ENCODE measurements around the gene LINGO4. TPM values are rescaled to one million over a fixed set of nuclear protein-coding genes. Genes with fewer than 3 reads are reported as not detected.

The LINGO4 gene, protein sequence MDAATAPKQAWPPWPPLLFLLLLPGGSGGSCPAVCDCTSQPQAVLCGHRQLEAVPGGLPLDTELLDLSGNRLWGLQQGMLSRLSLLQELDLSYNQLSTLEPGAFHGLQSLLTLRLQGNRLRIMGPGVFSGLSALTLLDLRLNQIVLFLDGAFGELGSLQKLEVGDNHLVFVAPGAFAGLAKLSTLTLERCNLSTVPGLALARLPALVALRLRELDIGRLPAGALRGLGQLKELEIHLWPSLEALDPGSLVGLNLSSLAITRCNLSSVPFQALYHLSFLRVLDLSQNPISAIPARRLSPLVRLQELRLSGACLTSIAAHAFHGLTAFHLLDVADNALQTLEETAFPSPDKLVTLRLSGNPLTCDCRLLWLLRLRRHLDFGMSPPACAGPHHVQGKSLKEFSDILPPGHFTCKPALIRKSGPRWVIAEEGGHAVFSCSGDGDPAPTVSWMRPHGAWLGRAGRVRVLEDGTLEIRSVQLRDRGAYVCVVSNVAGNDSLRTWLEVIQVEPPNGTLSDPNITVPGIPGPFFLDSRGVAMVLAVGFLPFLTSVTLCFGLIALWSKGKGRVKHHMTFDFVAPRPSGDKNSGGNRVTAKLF
- 0.07 and 0.21 TPM in 2 replicates for polyA plus RNA-seq (2014; cell fraction: cytosol; rRNA removed)
- polyA plus RNA-seq (2014; cell fraction: nucleus; rRNA removed) = not detected in 2 replicates

GRCh38 chr1:151805066-151805820 is at the start of gene LINGO4:
Gene LINGO4, minus strand, starts transcription at chr1:151805419. Its CDS starts 2,715 bp downstream, at chr1:151802704.
- DNase-seq (ENCODE audit: low spot score) = no peak

DNA sequence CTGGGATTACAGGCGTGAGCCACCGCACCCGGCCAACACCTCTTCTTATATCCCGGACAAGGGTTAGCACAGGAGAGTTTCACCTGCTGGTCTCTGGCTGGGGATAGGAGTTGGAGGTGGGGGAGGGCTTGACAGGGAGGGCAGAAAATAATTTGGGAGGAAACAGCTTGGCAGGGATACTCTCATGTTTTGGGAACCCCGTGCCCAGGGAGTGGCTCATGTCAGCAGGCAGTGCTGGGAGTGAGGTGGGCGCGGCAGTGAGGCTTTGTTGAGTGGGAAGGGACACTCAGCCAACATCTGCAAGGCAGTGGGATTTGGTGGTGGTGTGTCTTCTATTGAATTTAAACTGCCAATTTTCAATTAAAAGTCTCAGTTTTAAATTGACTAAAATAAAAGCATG is 49.4 kb upstream of the LINGO4 start:
- no peak for DNase-seq (ENCODE audit: low spot score)

DNA sequence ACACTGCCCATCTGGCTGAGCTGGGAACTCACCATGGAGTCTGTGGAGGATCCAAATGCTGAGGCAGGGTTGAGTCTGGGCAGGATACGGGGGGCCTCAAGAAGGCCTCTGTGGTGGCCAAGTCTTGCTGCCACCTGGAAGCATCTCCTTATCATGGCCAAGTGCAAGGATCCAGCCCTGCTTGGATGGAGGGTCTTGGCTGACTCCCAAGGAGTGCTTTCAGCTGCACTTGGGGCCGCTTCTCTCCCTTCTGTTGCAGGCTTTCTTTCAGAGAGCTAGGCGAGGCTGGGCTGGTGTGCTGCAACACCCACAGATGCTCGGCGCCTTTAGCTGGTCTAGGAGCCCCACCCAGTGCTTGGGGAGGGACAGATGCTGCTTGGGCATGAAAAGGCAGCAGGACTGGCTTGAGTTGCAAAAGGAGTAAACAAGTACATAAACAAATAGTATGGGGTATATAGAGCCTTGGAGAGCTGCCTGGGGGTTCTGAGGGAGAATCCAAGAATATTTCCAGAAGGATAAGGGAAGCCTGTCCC is 48.3 kb upstream of the LINGO4 start, which contains the start of gene THEM5:
THEM5 (minus strand) TSS at position 302 of the 533 bp plus-strand sequence; CDS start at position 155, 147 bp downstream.
- DNase-seq (ENCODE audit: low spot score) = no peak

DNA sequence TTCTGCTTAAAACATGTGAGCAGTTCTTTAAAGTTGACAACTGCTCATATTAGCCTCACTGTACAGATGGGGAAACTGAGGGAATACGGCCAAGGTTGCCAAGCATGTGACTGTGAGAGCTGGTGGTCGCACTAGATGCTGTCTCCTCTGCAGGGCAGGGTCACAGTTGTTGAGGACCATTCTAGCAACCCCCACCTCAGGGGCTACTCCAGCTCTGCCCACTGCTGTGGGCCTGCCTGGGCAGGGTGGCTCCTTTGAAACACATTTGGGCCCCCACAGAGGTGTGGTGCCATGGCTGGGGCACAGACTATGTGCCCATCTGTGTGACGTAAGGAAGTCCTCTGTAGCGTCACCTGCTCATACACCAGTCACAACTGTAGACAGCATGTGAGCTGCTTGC is 47.5 kb upstream of the LINGO4 start:
- no peak for DNase-seq (ENCODE audit: low spot score)

GRCh38 chr1:151851886-151852285 is 46.7 kb upstream of the LINGO4 start:
- no peak for DNase-seq (ENCODE audit: low spot score)

DNA sequence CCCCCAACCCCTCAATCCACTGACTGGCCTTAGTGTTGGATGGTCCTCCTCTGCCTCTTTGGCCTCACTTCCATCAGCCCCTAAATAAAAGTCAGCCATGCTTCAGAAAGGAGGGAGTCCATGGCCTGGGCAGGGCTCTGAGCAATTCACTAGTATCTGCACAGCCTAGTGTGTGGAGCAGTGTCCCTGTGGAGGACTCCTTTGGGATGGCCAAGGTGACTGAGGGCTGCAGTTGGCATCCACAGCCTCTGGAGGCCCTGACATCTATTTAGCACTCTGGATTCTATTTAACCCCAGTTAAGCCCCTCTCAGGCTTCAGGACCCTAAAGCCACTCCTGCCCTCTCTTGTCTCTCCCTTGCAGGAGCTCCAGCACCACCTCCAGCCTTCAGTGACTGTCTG is 44.7 kb upstream of the LINGO4 start:
- DNase-seq (ENCODE audit: low spot score) = no peak

DNA sequence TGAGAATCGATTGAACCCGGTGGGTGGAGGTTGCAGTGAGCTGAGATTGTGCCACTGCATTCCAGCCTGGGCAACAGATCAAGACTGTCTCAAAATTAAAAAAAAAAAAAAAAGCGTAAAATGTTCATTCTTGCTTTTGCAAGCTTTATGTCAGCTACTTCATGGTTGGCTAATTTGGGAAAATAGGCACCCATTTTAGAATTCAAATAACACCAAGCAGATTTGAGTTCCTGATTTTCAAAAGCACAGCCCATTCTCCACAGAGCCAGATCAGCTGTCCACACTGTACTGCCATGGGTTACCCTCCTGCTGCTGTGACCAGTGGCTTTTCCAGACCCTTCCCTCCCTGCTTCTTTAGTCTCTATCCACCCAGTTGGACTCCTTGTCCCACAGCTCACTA is 43.9 kb upstream of the LINGO4 start:
- no peak for DNase-seq (ENCODE audit: low spot score)

DNA sequence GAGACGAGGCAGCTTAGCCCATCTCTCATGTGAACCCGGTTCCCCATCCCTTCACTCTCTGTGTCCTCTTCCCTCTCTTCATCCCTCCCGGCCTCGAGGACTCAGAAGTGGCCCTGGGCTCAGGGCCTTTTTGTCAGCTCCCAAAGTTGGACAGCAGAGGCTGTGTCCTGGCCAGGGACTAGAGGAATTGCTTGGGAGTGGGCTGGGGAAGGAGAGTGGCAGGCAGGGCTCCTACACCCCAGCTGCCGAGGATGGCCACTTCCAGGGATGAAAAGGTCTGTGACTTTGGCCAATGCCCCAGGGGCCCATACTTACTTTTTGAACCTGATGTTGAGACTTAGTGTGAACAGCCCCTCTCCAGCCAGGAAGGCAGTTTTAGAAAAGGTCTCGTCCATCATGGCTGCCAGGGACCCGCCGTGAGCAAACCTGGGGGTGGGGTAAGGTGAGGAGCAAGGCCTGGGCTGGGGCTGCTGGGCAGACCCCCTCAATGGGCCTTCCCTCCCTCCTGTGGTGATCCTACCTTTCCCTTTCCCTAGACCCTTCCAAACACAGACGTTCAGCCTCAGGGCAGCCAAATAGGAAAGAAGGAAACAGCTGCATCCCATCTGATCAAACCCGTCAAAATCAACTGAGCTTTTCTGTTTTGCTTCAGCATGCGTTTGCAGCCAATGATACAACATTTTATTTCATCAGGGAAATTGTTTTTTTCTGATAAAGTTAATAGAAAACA is 42.8 kb upstream of the LINGO4 start:
- DNase-seq (ENCODE audit: low spot score) = no peak

DNA sequence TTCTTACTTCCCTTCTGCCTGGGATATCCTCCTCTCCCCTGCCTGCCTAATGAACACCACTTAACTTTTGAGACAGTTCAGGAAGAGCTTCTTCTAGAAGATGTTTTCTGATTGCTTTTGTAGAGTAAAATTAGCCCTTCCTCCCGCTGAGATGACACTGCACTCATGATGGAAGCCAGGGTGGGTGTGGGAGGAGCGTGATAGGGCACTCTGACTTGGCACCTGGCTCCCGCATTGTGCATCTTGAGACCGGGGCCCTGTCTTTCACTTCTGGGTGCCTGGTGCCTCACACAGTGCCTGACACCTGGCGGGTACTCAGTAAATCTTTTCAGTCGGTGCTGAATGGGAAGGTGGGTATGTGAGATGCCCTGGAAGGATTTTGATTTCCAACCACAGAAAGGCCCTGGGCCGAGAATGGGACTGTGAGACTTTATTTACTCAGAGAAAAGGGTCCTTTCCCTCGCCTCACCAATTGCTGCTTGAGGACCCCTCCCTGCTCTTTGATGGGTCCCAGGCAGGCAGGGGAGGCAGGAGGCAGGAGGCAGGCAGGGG is 41.5 kb upstream of the LINGO4 start:
- no peak for DNase-seq (ENCODE audit: low spot score)

GRCh38 chr1:151846062-151846568 is 40.9 kb upstream of the LINGO4 start:
- DNase-seq (ENCODE audit: low spot score) = no peak

DNA sequence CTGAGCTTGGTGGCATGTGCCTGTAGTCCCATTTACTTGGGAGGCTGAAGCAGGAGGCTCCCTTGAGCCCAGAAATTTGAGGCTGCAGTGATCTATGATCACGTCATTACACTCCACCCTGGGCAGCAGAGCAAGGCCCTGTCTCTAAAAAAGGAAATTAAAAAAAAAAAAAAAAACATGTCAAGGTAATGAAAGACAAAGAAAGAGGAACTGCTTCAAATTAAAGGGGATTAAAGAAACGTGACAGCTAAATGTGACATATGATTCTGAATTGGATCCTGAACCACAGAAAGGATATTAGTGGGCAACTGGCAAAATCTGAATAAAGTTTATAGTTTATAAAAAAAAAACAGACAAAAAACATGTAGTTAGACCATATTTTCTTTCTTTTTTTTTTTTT is 38.2 kb upstream of the LINGO4 start:
- no peak for DNase-seq (ENCODE audit: low spot score)

GRCh38 chr1:151841141-151841540 is 35.9 kb upstream of the LINGO4 start:
- DNase-seq (ENCODE audit: low spot score) = no peak

GRCh38 chr1:151840421-151840820 is 35.2 kb upstream of the LINGO4 start:
- DNase-seq (ENCODE audit: low spot score) = no peak

DNA sequence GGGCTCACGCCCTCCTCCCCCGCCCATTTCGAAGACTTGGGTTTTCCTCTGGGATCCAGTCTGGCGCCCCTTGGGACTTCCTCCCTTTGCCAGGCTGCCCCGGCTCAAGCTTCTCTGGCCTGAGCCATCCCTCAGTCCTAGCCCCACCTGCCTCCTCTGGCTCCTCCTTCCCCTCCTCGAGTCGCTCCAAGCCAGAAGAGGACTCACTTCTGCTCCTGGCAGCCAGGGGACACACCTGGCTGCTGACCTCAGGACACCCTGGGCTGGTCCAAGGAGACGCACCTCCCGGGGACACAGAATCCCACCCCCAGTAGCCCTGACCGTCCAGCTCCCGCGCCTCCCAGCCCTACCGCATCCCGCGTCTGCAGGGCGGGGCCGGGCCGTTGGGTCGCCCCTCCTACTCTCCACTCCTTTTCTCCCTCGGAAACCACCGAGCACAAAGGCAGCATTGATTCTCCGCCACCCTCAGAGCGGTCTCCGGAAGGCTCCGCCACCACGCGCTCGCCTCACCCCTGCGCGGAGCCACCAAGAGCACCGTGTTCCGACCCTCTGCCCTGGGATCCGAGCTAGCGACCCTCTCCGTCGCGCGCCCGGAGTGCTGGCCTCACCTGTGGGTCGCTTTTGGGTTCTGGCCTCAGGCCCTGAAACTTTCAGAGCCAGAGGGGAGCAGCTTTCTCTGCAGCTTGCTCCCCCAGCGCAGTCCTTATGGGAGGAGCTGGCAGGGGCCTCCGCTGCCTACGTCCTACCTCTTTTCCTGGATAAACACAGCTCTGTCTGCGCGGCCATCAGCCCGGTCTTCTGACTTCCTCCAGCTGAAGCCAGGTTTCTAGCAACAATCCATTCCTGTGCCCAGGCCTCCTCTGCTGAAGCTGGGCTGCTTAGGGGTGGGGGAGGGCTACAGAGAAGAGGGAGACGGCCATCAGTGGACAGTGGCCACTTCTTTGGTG is 34.5 kb upstream of the LINGO4 start, which contains the start of gene C2CD4D:
C2CD4D (minus strand) TSS at position 364 of the 947 bp plus-strand sequence. CDS start 831 bp downstream, outside the sequence.
- no peak for DNase-seq (ENCODE audit: low spot score)

GRCh38 chr1:151839082-151839412 is 33.8 kb upstream of the LINGO4 start:
- DNase-seq (ENCODE audit: low spot score) = no peak

DNA sequence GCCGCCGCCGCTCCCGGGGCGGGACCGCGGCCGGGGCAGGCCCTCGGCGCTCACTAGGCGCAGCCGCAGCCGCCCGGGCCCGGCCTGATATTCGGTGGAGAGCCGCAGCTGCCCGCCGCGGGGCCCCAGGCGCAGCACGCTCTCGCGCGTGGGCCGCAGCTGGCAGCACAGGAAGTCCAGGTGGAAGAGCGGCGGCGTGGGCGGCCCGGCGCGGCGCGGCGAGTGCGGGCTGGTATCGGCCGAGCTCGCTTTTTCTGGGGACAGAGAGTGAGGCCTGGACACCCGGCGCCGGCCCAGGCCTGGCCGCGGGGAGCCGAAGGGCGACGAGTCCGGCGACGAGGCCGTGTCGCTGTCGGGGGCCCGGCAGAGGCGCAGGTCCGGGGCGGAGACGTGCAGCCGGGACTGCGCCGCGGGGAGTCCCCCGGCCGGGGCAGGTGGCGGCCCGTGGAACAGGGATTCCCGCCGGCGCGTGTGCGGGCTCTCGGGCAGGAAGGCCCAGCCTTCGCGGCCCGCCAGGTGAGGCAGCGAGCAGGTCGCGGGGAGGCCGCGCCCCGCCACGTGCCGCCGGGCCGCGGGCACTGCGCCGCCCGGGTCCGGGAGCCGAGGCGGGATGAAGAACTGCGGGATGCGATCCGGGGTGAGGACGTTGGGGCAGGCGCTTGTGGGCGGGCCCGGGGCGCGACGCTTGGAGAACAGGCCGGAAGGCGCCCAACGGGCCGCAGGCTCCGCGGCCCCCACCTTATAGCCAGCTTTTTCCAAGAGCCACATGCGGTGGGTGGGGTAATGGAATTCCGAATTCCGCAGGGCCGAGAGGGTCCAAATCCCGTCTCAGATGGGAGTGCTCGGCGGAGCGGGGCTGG is 33.2 kb upstream of the LINGO4 start:
- no peak for DNase-seq (ENCODE audit: low spot score)

DNA sequence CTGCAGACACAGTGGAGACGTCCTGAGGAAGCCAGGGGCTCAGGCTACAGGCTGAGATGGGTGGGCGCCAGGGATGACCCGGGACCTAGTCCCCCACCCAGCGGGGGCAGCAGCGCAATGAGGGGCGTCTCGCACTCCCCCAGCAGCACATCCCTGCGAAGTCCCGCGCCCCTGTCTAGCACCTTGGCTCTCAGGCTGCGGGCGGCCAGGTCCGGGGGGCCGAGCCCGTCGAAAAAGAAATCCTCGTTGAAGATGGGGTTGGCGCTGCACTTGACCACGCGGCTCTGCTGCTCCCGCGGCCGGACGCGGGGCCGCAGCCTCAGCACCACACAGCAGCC is 32.6 kb upstream of the LINGO4 start:
- DNase-seq (ENCODE audit: low spot score) = no peak

DNA sequence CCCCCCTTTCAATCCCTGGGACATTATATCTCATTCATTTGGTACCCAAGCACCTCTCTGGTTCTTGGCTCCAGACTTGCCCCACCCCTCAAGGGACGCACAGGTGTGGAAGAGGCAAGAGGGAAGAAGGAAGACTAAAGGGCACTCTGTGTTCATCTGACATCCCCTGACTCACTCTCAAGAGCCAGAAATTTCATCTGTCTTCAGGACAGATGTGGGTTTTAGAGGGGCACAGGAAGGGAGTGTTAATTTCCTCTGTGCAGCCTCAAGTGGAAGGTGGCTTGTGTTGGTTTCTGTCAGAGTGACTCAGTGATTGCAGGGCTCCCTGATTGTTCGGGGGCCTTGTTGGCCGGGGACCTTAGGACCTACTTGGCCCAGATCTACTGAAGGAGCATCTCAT is 32.0 kb upstream of the LINGO4 start:
- DNase-seq (ENCODE audit: low spot score) = no peak

DNA sequence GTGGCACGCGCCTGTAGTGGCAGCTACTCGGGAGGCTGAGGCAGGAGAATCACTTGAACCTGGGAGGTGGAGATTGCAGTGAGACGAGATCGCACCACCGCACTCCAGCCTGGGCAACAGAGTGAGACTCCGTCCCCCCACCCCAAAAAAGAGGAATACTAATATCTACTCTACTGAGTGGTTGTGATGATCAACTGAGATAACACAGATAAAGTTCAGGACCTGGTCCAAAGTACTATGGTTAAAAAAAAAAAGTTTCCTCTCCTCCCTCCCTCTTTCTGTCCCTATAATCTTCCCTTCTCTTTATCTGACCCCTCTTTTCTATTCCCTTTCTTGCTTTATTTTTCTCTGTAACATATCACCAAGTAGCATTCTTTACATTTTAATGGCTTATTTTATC is 30.4 kb upstream of the LINGO4 start:
- no peak for DNase-seq (ENCODE audit: low spot score)
